SJCRH30 (cell line): ENCODE results near the gene SDHC. TPM values are rescaled to one million over a fixed set of nuclear protein-coding genes. Genes with fewer than 3 reads are reported as not detected.
A peak's percentile ranks its signal among the peaks of the same experiment; 100 is the strongest.
"Not testable (repeated sequence)": the region's sequence is repeated elsewhere in the genome, so short reads cannot be mapped to it uniquely, and the experiment has no call there.

Experiments used
- DNase-seq, 2 experiments: peaks; one replicate each; pipeline ENCODE4 v3.0.0-alpha.2; 2015 to 2020
- H3K27ac ChIP-seq: fragments of 250-450 bp; sonication (Bioruptor Pico); 2 replicates; pipeline ENCODE4 v1.5.1; 2020; ENCODE audit warnings: mild to moderate bottlenecking, moderate library complexity
- H3K27me3 ChIP-seq: fragments of 250-450 bp; sonication (Bioruptor Pico); 2 replicates; pipeline ENCODE4 v1.5.1; 2020; ENCODE audit warnings: mild to moderate bottlenecking, moderate library complexity
- H3K36me3 ChIP-seq: fragments of 250-450 bp; sonication (Bioruptor Pico); 2 replicates; pipeline ENCODE4 v1.5.1; 2020; ENCODE audit warnings: mild to moderate bottlenecking, moderate library complexity
- H3K4me1 ChIP-seq: fragments of 250-450 bp; sonication (Bioruptor Pico); 2 replicates; pipeline ENCODE4 v1.5.1; 2020; ENCODE audit warnings: mild to moderate bottlenecking, moderate library complexity
- H3K4me3 ChIP-seq: fragments of 250-450 bp; sonication (Bioruptor Pico); 2 replicates; pipeline ENCODE4 v1.5.1; 2020; ENCODE audit warnings: mild to moderate bottlenecking, moderate library complexity
- H3K9me3 ChIP-seq: fragments of 250-450 bp; sonication (Bioruptor Pico); replicated peaks from 2 replicates; pipeline ENCODE4 v1.5.1; 2020; ENCODE audit warnings: mild to moderate bottlenecking, moderate library complexity
- total RNA-seq: library from RNA; depleted of rRNA; stranded (reverse); fragments of >200 nt; shearing (Covaris generic); gene quantifications from 2 replicates; pipeline ENCODE4 v1.2.3, GENCODE V29; 2014

The SDHC gene
- total RNA-seq, 1 experiment from 2014 or later: 61.8 TPM

- Histone ChIP-seq H3K9me3 (no peaks in the 10 kb centered on the region), H3K27me3 (no peaks in the 10 kb centered on the region), H3K4me1 (no peaks in the 10 kb centered on the region), H3K27ac (no peak overlapping the region), H3K4me3 (no peak overlapping the region), H3K36me3 (no peaks in the 10 kb centered on the region)
- DNase-seq: no peak
These were observed 74.5 kb downstream of the SDHC start for GRCh38 chr1:161388639-161389038.

- not testable (repeated sequence) for DNase-seq, H3K9me3 ChIP-seq, H3K36me3 ChIP-seq, H3K4me1 ChIP-seq, H3K27me3 ChIP-seq
- Histone ChIP-seq H3K4me3 (peak overlapping the region; percentile 67), H3K27ac (peak overlapping the region; percentile 68)
These were observed 75.0 kb downstream of the SDHC start for GRCh38 chr1:161389158-161389557.

GRCh38 chr1:161389691-161390558 lies 75.7 kb downstream of the SDHC start:
- peak overlapping the region; percentile 67 for H3K4me3 ChIP-seq
- no peaks in the 10 kb centered on the region for H3K4me1 ChIP-seq
- H3K27me3 ChIP-seq: no peaks in the 10 kb centered on the region
- H3K27ac ChIP-seq: peak overlapping the region; percentile 68
- H3K36me3 ChIP-seq: no peaks in the 10 kb centered on the region
- H3K9me3 ChIP-seq: no peaks in the 10 kb centered on the region
- DNase-seq: peak; percentile 94 to 95

- Histone ChIP-seq H3K4me1 (no peaks in the 10 kb centered on the region), H3K9me3 (no peaks in the 10 kb centered on the region), H3K27ac (no peak overlapping the region), H3K36me3 (no peaks in the 10 kb centered on the region), H3K4me3 (peak overlapping the region; percentile 67), H3K27me3 (no peaks in the 10 kb centered on the region)
- no peak for DNase-seq
These were observed 76.3 kb downstream of the SDHC start for GRCh38 chr1:161390559-161390858.

GRCh38 chr1:161391136-161391535 lies 77.0 kb downstream of the SDHC start:
- not testable (repeated sequence) for H3K27me3 ChIP-seq, H3K9me3 ChIP-seq, DNase-seq, H3K36me3 ChIP-seq, H3K4me1 ChIP-seq, H3K27ac ChIP-seq, H3K4me3 ChIP-seq

GRCh38 chr1:161391611-161392010 lies 77.4 kb downstream of the SDHC start:
- Histone ChIP-seq H3K27ac (no peak overlapping the region), H3K9me3 (no peaks in the 10 kb centered on the region), H3K36me3 (no peaks in the 10 kb centered on the region), H3K4me1 (no peaks in the 10 kb centered on the region), H3K27me3 (no peaks in the 10 kb centered on the region), H3K4me3 (no peak overlapping the region)
- no peak for DNase-seq

- Histone ChIP-seq H3K36me3 (no peaks in the 10 kb centered on the region), H3K4me1 (no peaks in the 10 kb centered on the region), H3K27me3 (no peaks in the 10 kb centered on the region), H3K27ac (no peak overlapping the region), H3K9me3 (no peaks in the 10 kb centered on the region), H3K4me3 (no peak overlapping the region)
- no peak for DNase-seq
These were observed 79.0 kb downstream of the SDHC start for GRCh38 chr1:161393151-161393550.

- H3K27ac ChIP-seq, H3K36me3 ChIP-seq, H3K27me3 ChIP-seq, H3K4me3 ChIP-seq, H3K4me1 ChIP-seq, H3K9me3 ChIP-seq, DNase-seq: not testable (repeated sequence)
These were observed 82.9 kb downstream of the SDHC start for GRCh38 chr1:161397038-161397437.

- DNase-seq: no peak
- Histone ChIP-seq H3K27ac (peak overlapping the region; percentile 89), H3K9me3 (no peaks in the 10 kb centered on the region), H3K4me1 (0 out of 2 replicates have a peak, but pooled peaks cover 4% of the 10 kb centered on the region), H3K4me3 (peak overlapping the region; percentile 73), H3K27me3 (no peaks in the 10 kb centered on the region), H3K36me3 (no peaks in the 10 kb centered on the region)
These were observed 84.7 kb downstream of the SDHC start for GRCh38 chr1:161398900-161399256.

GRCh38 chr1:161399257-161399998 lies 85.2 kb downstream of the SDHC start:
- Histone ChIP-seq H3K9me3 (no peaks in the 10 kb centered on the region), H3K27me3 (no peaks in the 10 kb centered on the region), H3K27ac (peak overlapping the region; percentile 89), H3K4me3 (peak overlapping the region; percentile 73), H3K4me1 (0 out of 2 replicates have a peak, but pooled peaks cover 4% of the 10 kb centered on the region), H3K36me3 (no peaks in the 10 kb centered on the region)
- peak; percentile 84 to 91 for DNase-seq

- Histone ChIP-seq H3K4me3 (no peak overlapping the region), H3K4me1 (0 out of 2 replicates have a peak, but pooled peaks cover 4% of the 10 kb centered on the region), H3K9me3 (no peaks in the 10 kb centered on the region), H3K36me3 (no peaks in the 10 kb centered on the region), H3K27ac (no peak overlapping the region), H3K27me3 (no peaks in the 10 kb centered on the region)
- no peak for DNase-seq
These were observed 88.3 kb downstream of the SDHC start for GRCh38 chr1:161402446-161402845.

- Histone ChIP-seq H3K9me3 (no peaks in the 10 kb centered on the region), H3K4me3 (no peak overlapping the region), H3K27me3 (no peaks in the 10 kb centered on the region), H3K4me1 (0 out of 2 replicates have a peak, but pooled peaks cover 4% of the 10 kb centered on the region), H3K27ac (no peak overlapping the region), H3K36me3 (no peaks in the 10 kb centered on the region)
- DNase-seq: no peak
These were observed 89.9 kb downstream of the SDHC start for GRCh38 chr1:161404051-161404597.

GRCh38 chr1:161406551-161406950 lies 92.4 kb downstream of the SDHC start:
- H3K27me3 ChIP-seq, H3K27ac ChIP-seq, H3K9me3 ChIP-seq, H3K4me1 ChIP-seq, H3K4me3 ChIP-seq, DNase-seq, H3K36me3 ChIP-seq: not testable (repeated sequence)

- DNase-seq: no peak
- Histone ChIP-seq H3K36me3 (no peaks in the 10 kb centered on the region), H3K9me3 (no peaks in the 10 kb centered on the region), H3K4me3 (no peak overlapping the region), H3K27ac (no peak overlapping the region), H3K27me3 (no peaks in the 10 kb centered on the region), H3K4me1 (no peaks in the 10 kb centered on the region)
These were observed 93.3 kb downstream of the SDHC start for GRCh38 chr1:161407451-161407985.

GRCh38 chr1:161408429-161409052 lies 94.4 kb downstream of the SDHC start:
- no peaks in the 10 kb centered on the region for H3K9me3 ChIP-seq

More at GRCh38 chr1:161408429-161409052, 94.4 kb downstream of the SDHC start:
- no peak for DNase-seq
- Histone ChIP-seq H3K36me3 (no peaks in the 10 kb centered on the region), H3K27ac (no peak overlapping the region), H3K4me3 (no peak overlapping the region), H3K27me3 (no peaks in the 10 kb centered on the region), H3K4me1 (no peaks in the 10 kb centered on the region)
